NT2/D1 (cell line): ENCODE data around the gene SYTL2.

Experiments used
- YY1 ChIP-seq: IDR thresholded peaks from 2 replicates; pipeline ENCODE4 v1.6.1; 2011; ENCODE audit not compliant: insufficient read length, insufficient read depth
- ZNF274 ChIP-seq: IDR thresholded peaks from 2 replicates; pipeline ENCODE4 v1.6.1; 2011; ENCODE audit warnings: mild to moderate bottlenecking, low read depth, low read length

DNA sequence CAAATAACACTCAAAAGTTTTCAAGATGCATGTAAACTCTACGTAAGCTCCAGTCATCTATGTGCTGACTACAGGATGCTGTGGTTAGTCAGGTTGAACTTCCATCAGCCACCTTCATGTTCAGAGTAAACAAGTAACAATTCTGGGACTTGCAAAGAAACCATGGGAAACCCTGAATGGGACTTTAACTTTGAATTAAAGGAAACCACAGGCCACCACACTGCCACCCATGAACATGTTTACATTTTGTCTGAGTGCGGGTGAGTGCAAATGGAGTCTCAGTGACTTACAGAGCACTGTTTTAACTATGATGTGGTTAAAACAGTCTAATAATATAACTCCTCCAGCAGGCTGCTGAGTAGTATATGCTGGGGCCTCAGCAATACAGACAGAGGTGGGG, 12.9 kb upstream of the SYTL2 start:
- no peak for TF ChIP-seq YY1
- TF ChIP-seq ZNF274, result no peak
